Measurements from ENCODE around the gene ERFL. TPM values are rescaled to one million over a fixed set of nuclear protein-coding genes. Genes with fewer than 3 reads are reported as not detected.

The ERFL gene
- total RNA-seq, 1 donor from 2014 or later = not detected

- no peak for DNase-seq (ENCODE audit: low spot score in 2 of 2)
- no peak for FAIRE-seq
Observed at GRCh38 chr19:41904118-41904870, 24.0 kb downstream of the ERFL start.

- DNase-seq (ENCODE audit: low spot score in 2 of 2) (no peak), FAIRE-seq (no peak)
Observed at GRCh38 chr19:41903193-41903953, 24.9 kb downstream of the ERFL start.

GRCh38 chr19:41902594-41902993, 25.7 kb downstream of the ERFL start:
- DNase-seq (ENCODE audit: low spot score in 2 of 2) = no peak
- no peak for FAIRE-seq

GRCh38 chr19:41901707-41902360, 26.4 kb downstream of the ERFL start:
- no peak for DNase-seq (ENCODE audit: low spot score in 2 of 2)
- no peak for FAIRE-seq

- FAIRE-seq = no peak
- no peak for DNase-seq (ENCODE audit: low spot score in 2 of 2)
Observed at GRCh38 chr19:41898235-41898634, 30.0 kb downstream of the ERFL start.

GRCh38 chr19:41897820-41898219, 30.4 kb downstream of the ERFL start:
- FAIRE-seq = no peak
- DNase-seq (ENCODE audit: low spot score in 2 of 2) = no peak

GRCh38 chr19:41897181-41897580, 31.1 kb downstream of the ERFL start:
- FAIRE-seq (no peak), DNase-seq (ENCODE audit: low spot score in 2 of 2) (no peak)

GRCh38 chr19:41896581-41896942, 31.7 kb downstream of the ERFL start:
- no peak for DNase-seq (ENCODE audit: low spot score in 2 of 2)
- FAIRE-seq = no peak

- FAIRE-seq (no peak), DNase-seq (ENCODE audit: low spot score in 2 of 2) (no peak)
Observed at GRCh38 chr19:41895745-41896580, 32.3 kb downstream of the ERFL start.

GRCh38 chr19:41894350-41894749, 33.9 kb downstream of the ERFL start:
- FAIRE-seq (no peak), DNase-seq (ENCODE audit: low spot score in 2 of 2) (no peak)

- no peak for DNase-seq (ENCODE audit: low spot score in 2 of 2)
- FAIRE-seq = no peak
Observed at GRCh38 chr19:41893899-41894298, 34.4 kb downstream of the ERFL start.

- no peak for DNase-seq (ENCODE audit: low spot score in 2 of 2)
- no peak for FAIRE-seq
Observed at GRCh38 chr19:41892173-41892902, 35.9 kb downstream of the ERFL start.

GRCh38 chr19:41890936-41891335, 37.3 kb downstream of the ERFL start:
- DNase-seq (ENCODE audit: low spot score in 2 of 2) (no peak), FAIRE-seq (no peak)

- no peak for DNase-seq (ENCODE audit: low spot score in 2 of 2)
- no peak for FAIRE-seq
Observed at GRCh38 chr19:41889896-41890295, 38.4 kb downstream of the ERFL start.

- FAIRE-seq (no peak), DNase-seq (ENCODE audit: low spot score in 2 of 2) (no peak)
Observed at GRCh38 chr19:41888926-41889325, 39.3 kb downstream of the ERFL start.

GRCh38 chr19:41887711-41888382, 40.4 kb downstream of the ERFL start:
- DNase-seq (ENCODE audit: low spot score in 2 of 2) (peak in 1 of 2 donors; percentile 57), FAIRE-seq (no peak)

- DNase-seq (ENCODE audit: low spot score in 2 of 2) (peak in 1 of 2 donors; percentile 24), FAIRE-seq (no peak)
Observed at GRCh38 chr19:41886761-41887710, 41.2 kb downstream of the ERFL start.
